ENCODE data around the gene KIF3A.

- TF ChIP-seq POLR2AphosphoS5 (IDR thresholded peaks at IDR 0.05) (no peak), CTCF (IDR thresholded peaks at IDR 0.05) (no peak), POLR2A (IDR thresholded peaks at IDR 0.05) (no peak)
Observed at GRCh38 chr5:132667761-132668705, 69.3 kb downstream of the KIF3A start.
